MM.1S (cell line): Measurements from ENCODE around the gene RPH3AL.

ENCODE experiments used
- EZH2 ChIP-seq: fragments of 300-600 bp; sonication (generic); optimal IDR thresholded peaks from 2 replicates; pipeline ENCODE3; 2017; ENCODE audit warnings: low read depth, mild to moderate bottlenecking, antibody characterized with exemption, low read length, mixed read lengths
- EZH2phosphoT487 ChIP-seq: fragments of 300-600 bp; sonication (generic); IDR thresholded peaks from 2 replicates; pipeline ENCODE4 v1.6.1; 2018; ENCODE audit warnings: antibody characterized with exemption, low read length
- TF ChIP-seq, protein P1 (sequence below): fragments of 300-600 bp; sonication (generic); IDR thresholded peaks from 2 replicates; pipeline ENCODE4 v1.5.1; 2016; ENCODE audit warnings: antibody characterized with exemption, low read length, mixed read lengths

DNA sequence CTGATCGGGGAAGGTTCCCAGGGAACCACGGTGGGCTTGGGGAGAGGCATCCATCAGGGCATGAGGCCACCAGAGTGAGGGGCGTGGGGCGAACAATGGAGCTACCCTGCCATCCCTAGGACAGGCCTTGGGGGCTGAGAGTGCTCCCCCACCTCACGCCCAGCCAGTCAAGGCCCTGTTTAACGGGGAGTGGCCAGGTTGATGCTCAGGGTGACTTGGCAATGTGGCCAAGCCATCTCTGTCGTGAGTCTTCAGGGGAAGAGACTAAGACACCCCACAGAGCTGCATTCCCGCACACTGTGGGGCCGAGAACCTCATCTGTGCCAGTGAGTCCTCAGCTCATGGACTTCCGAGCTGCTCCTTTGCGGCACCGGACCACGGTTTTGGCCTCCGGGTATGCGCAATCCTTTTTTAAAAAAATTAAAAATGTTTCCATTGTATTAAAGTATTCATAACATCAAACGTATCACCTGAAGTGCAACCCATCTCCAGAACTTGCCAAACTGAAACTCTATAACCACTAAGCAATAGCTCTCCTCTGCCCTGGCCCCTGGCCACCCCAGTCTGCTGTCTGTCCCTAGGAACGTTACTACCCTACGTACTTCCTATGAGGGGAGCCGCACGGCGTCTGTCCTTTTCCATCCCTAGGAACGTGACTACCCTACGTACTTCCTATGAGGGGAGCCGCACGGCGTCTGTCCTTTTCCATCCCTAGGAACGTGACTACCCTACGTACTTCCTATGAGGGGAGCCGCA is 99.3 kb downstream of the RPH3AL start:
- TF ChIP-seq, protein P1, sequence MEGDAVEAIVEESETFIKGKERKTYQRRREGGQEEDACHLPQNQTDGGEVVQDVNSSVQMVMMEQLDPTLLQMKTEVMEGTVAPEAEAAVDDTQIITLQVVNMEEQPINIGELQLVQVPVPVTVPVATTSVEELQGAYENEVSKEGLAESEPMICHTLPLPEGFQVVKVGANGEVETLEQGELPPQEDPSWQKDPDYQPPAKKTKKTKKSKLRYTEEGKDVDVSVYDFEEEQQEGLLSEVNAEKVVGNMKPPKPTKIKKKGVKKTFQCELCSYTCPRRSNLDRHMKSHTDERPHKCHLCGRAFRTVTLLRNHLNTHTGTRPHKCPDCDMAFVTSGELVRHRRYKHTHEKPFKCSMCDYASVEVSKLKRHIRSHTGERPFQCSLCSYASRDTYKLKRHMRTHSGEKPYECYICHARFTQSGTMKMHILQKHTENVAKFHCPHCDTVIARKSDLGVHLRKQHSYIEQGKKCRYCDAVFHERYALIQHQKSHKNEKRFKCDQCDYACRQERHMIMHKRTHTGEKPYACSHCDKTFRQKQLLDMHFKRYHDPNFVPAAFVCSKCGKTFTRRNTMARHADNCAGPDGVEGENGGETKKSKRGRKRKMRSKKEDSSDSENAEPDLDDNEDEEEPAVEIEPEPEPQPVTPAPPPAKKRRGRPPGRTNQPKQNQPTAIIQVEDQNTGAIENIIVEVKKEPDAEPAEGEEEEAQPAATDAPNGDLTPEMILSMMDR, result no peak
- TF ChIP-seq EZH2phosphoT487, result no peak
- no peak for TF ChIP-seq EZH2
